DOHH2 (cell line): ENCODE data around the gene PIGX.

Source experiments
- H3F3A ChIP-seq: fragments of 200-600 bp; sonication (generic), shearing (Covaris generic); 2 replicates; pipeline ENCODE4 v1.6.0; 2016; ENCODE audit warnings: antibody characterized with exemption, mild to moderate bottlenecking; ENCODE audit not compliant: control insufficient read depth, insufficient read depth
- H3K27ac ChIP-seq: fragments of 200-600 bp; sonication (generic); 2 replicates; pipeline ENCODE4 v1.5.1; 2014; ENCODE audit warnings: low read depth, mild to moderate bottlenecking, low read length, moderate library complexity
- H3K27me3 ChIP-seq: fragments of 200-600 bp; sonication (generic); 2 replicates; pipeline ENCODE4 v1.6.1; 2014; ENCODE audit warnings: mild to moderate bottlenecking, low read length, mixed read lengths; ENCODE audit not compliant: control insufficient read depth
- H3K36me3 ChIP-seq: fragments of 200-600 bp; sonication (generic); 2 replicates; pipeline ENCODE4 v1.6.1; 2014; ENCODE audit warnings: mild to moderate bottlenecking, low read length, moderate library complexity, mixed read lengths; ENCODE audit not compliant: control insufficient read depth
- H3K4me1 ChIP-seq: fragments of 200-600 bp; sonication (generic); 2 replicates; pipeline ENCODE4 v1.6.1; 2014; ENCODE audit warnings: mild to moderate bottlenecking, low read length, mixed read lengths; ENCODE audit not compliant: control insufficient read depth
- H3K4me2 ChIP-seq: fragments of 200-600 bp; sonication (generic); 2 replicates; pipeline ENCODE4 v1.6.0; 2014; ENCODE audit warnings: mild to moderate bottlenecking, low read length, moderate library complexity
- H3K4me3 ChIP-seq: fragments of 200-600 bp; sonication (generic); 2 replicates; pipeline ENCODE4 v1.5.1; 2014; ENCODE audit warnings: mild to moderate bottlenecking, low read length, mixed read lengths
- H3K79me2 ChIP-seq: fragments of 200-600 bp; sonication (generic); 2 replicates; pipeline ENCODE4 v1.6.1; 2014; ENCODE audit warnings: mild to moderate bottlenecking, low read length, mixed read lengths; ENCODE audit not compliant: control insufficient read depth
- H3K9me2 ChIP-seq: fragments of 200-600 bp; sonication (generic); replicated peaks from 2 replicates; pipeline ENCODE4 v1.6.1; 2014; ENCODE audit warnings: mild to moderate bottlenecking, low read length, mixed read lengths; ENCODE audit not compliant: control insufficient read depth
- H3K9me3 ChIP-seq: fragments of 200-600 bp; sonication (generic); 2 replicates; pipeline ENCODE4 v1.6.1; 2014; ENCODE audit warnings: antibody characterized with exemption, low read length, mixed read lengths; ENCODE audit not compliant: control insufficient read depth, insufficient read depth
- H4K20me1 ChIP-seq: fragments of 200-600 bp; sonication (generic); 2 replicates; pipeline ENCODE4 v1.6.0; 2014; ENCODE audit warnings: low read depth, mild to moderate bottlenecking, antibody characterized with exemption, low read length, moderate library complexity; ENCODE audit not compliant: control insufficient read depth, insufficient read depth
- CTCF ChIP-seq: fragments of 200-600 bp; sonication (generic); IDR thresholded peaks from one replicate; pipeline ENCODE4 v1.5.1; 2014; ENCODE audit warnings: antibody characterized with exemption, mild to moderate bottlenecking, low read depth, low read length; ENCODE audit not compliant: poor library complexity, severe bottlenecking
- EZH2phosphoT487 ChIP-seq: fragments of 200-600 bp; sonication (generic); IDR thresholded peaks from 2 replicates; pipeline ENCODE4 v1.6.1; 2017; ENCODE audit warnings: borderline replicate concordance, mild to moderate bottlenecking, antibody characterized with exemption, low read length, moderate library complexity, mixed read lengths

Gene PIGX

GRCh38 chr3:196726788-196727675 is 14.9 kb downstream of the PIGX start:
- Histone ChIP-seq H3K27me3 (no peaks in the 10 kb centered on the region), H3K4me3 (no peak overlapping the region), H3K79me2 (no peaks in the 10 kb centered on the region), H3F3A (no peaks in the 10 kb centered on the region), H3K4me1 (no peaks in the 10 kb centered on the region), H3K9me2 (no peaks in the 10 kb centered on the region), H3K27ac (no peak overlapping the region), H4K20me1 (no peaks in the 10 kb centered on the region), H3K36me3 (peaks cover 27% of the 10 kb centered on the region), H3K9me3 (no peaks in the 10 kb centered on the region), H3K4me2 (no peak overlapping the region)
- no peak for TF ChIP-seq EZH2phosphoT487
- no peak for TF ChIP-seq CTCF

- Histone ChIP-seq H3K4me3 (no peak overlapping the region), H3F3A (no peaks in the 10 kb centered on the region; the same call in 1 of the 2 replicates), H3K4me1 (peaks cover 5% of the 10 kb centered on the region), H3K36me3 (peaks cover 32% of the 10 kb centered on the region), H4K20me1 (no peaks in the 10 kb centered on the region), H3K27ac (no peak overlapping the region), H3K9me3 (no peaks in the 10 kb centered on the region), H3K4me2 (no peak overlapping the region), H3K79me2 (peaks cover 13% of the 10 kb centered on the region), H3K9me2 (no peaks in the 10 kb centered on the region), H3K27me3 (no peaks in the 10 kb centered on the region)
- no peak for TF ChIP-seq CTCF
- TF ChIP-seq EZH2phosphoT487 = no peak
These were observed 23.6 kb downstream of the PIGX start for GRCh38 chr3:196735751-196736150.

GRCh38 chr3:196736670-196737374 is 24.6 kb downstream of the PIGX start:
- Histone ChIP-seq H3K79me2 (peaks cover 24% of the 10 kb centered on the region), H3K27me3 (no peaks in the 10 kb centered on the region), H3K9me2 (no peaks in the 10 kb centered on the region), H3K9me3 (no peaks in the 10 kb centered on the region), H3K4me3 (no peak overlapping the region), H3K4me1 (peaks cover 12% of the 10 kb centered on the region), H3K4me2 (no peak overlapping the region), H4K20me1 (no peaks in the 10 kb centered on the region), H3K27ac (no peak overlapping the region), H3K36me3 (peaks cover 36% of the 10 kb centered on the region), H3F3A (no peaks in the 10 kb centered on the region; the same call in 1 of the 2 replicates)
- TF ChIP-seq CTCF (no peak), EZH2phosphoT487 (no peak)
